Left colon (tissue), 2 donors: ENCODE measurements around the gene OGN. TPM values are rescaled to one million over a fixed set of nuclear protein-coding genes. Genes with fewer than 3 reads are reported as not detected.
"Not testable (repeated sequence)": the region's sequence is repeated elsewhere in the genome, so short reads cannot be mapped to it uniquely, and the experiment has no call there.

Experiments used
- ATAC-seq: fragments of 200-7000 bp; cut with Tn5 transposase; one replicate; pipeline ENCODE4 v1.9.1; 2020; ENCODE audit warnings: mild to moderate bottlenecking, moderate library complexity
- DNase-seq, 2 donors: peaks; one replicate each; pipeline ENCODE4 v3.0.0-alpha.2; 2020
- intact Hi-C, 2 donors: fragments of 100-400 bp; cut with DNase I in 1 of 2; cut with micrococcal nuclease in 1 of 2; formaldehyde crosslinking; loops; one replicate each; pipeline versions ENCODE4 v1.11.2 to v1.14.0; 2022; cut with DNase I, micrococcal nuclease
- long read RNA-seq: library from polyadenylated mRNA; unstranded; transcript quantifications from one replicate; pipeline ENCODE4 v2.0.0, GENCODE V29; 2021
- total RNA-seq, 2 donors: library from RNA; stranded (reverse); fragmentation: NEBNext Ultra II Directional; extraction: Animal tissue kit (Norgen Biotek cat#: 25700); gene quantifications; one replicate each; pipeline ENCODE4 v1.2.1, GENCODE V29; 2021
- donor health status: DM: no; HTN: no; CAD: no.
- donor health status: DM: yes; HTN: yes; CAD: no.

OGN gene
- total RNA-seq, result 10 to 100 TPM in 1 of 2 donors, 1 to 10 TPM in 1; 3.9 to 17.6 TPM
- long read RNA-seq, partial matches to known transcripts, result 0 of 2 reads
- long read RNA-seq, other reads (novel, unspliced or antisense), result 1 of 2 reads

- DNase-seq, result no peak
- intact Hi-C loops, result no loop called here
These were observed at the start of gene OGN for GRCh38 chr9:92404042-92404836. Gene OGN, minus strand, starts transcription at chr9:92404578. Its CDS starts 1,171 bp downstream, at chr9:92403407.

GRCh38 chr9:92446536-92446935, 42.2 kb upstream of the OGN start:
- intact Hi-C loops, result no loop called here
- no peak for DNase-seq
- no peak for ATAC-seq

More at GRCh38 chr9:92404042-92404836, at the start of gene OGN:
- ATAC-seq, result no peak

GRCh38 chr9:92444841-92445240, 40.5 kb upstream of the OGN start:
- DNase-seq, result no peak
- ATAC-seq, result no peak
- intact Hi-C loops, result no loop called here

GRCh38 chr9:92440751-92441046, 36.3 kb upstream of the OGN start:
- intact Hi-C loops, result no loop called here
- ATAC-seq, result no peak
- DNase-seq, result no peak

GRCh38 chr9:92439921-92440750, 35.8 kb upstream of the OGN start:
- intact Hi-C loops, result loop anchor here in 1 of 2 donors (5.0 kb wide), 1 partner anchor 93 kb away; no protein-coding TSS in a partner anchor
- ATAC-seq, result no peak
- DNase-seq, result no peak

- intact Hi-C loops, result loop anchor here in 1 of 2 donors (5.0 kb wide), 1 partner anchor 92 kb away; no protein-coding TSS in a partner anchor
- DNase-seq (no peak), ATAC-seq (no peak)
These were observed 34.6 kb upstream of the OGN start for GRCh38 chr9:92438900-92439526.

- intact Hi-C loops, result loop anchor here in 1 of 2 donors (5.0 kb wide), 1 partner anchor 88 kb away; no protein-coding TSS in a partner anchor
- no peak for ATAC-seq
- DNase-seq, result no peak
These were observed 30.9 kb upstream of the OGN start for GRCh38 chr9:92435263-92435662.

GRCh38 chr9:92432972-92433548, 28.7 kb upstream of the OGN start:
- DNase-seq, result no peak
- ATAC-seq, result no peak
- intact Hi-C loops, result no loop called here

- no peak for ATAC-seq
- intact Hi-C loops, result no loop called here
- no peak for DNase-seq
These were observed 28.0 kb upstream of the OGN start for GRCh38 chr9:92432350-92432749.

- DNase-seq (no peak), ATAC-seq (no peak)
- intact Hi-C loops, result no loop called here
These were observed 25.5 kb upstream of the OGN start for GRCh38 chr9:92429836-92430235.

GRCh38 chr9:92426501-92427145, 22.2 kb upstream of the OGN start:
- ATAC-seq (no peak), DNase-seq (no peak)
- intact Hi-C loops, result no loop called here

GRCh38 chr9:92425474-92425873, 21.1 kb upstream of the OGN start:
- ATAC-seq (no peak), DNase-seq (no peak)
- intact Hi-C loops, result no loop called here

- ATAC-seq (no peak), DNase-seq (no peak)
- intact Hi-C loops, result no loop called here
These were observed 20.0 kb upstream of the OGN start, which contains the start of gene OMD for GRCh38 chr9:92424340-92424739. Gene OMD, minus strand, starts transcription at chr9:92424471. Its CDS starts 6,913 bp downstream, at chr9:92417558.

- intact Hi-C loops, result no loop called here
- ATAC-seq (no peak), DNase-seq (no peak)
These were observed 19.2 kb upstream of the OGN start for GRCh38 chr9:92423612-92424011.

GRCh38 chr9:92422611-92423338, 18.4 kb upstream of the OGN start:
- intact Hi-C loops, result no loop called here
- ATAC-seq (no peak), DNase-seq (no peak)

GRCh38 chr9:92414566-92414965, 10.2 kb upstream of the OGN start:
- ATAC-seq, result no peak
- DNase-seq, result no peak
- intact Hi-C loops, result no loop called here

- DNase-seq, ATAC-seq, intact Hi-C loops: not testable (repeated sequence)
These were observed 6.8 kb upstream of the OGN start for GRCh38 chr9:92411157-92411556.
